SIG-M5 treated with dmso at 0.1 percent for 504 hours (cell line): ENCODE measurements around the gene NANS.
"Not testable (repeated sequence)": the region's sequence is repeated elsewhere in the genome, so short reads cannot be mapped to it uniquely, and the experiment has no call there.

Experiments used
- DNase-seq: peaks from one replicate; lab custom pipeline; 2025; ENCODE audit not compliant: unreplicated experiment; lab: John Stamatoyannopoulos, UW

The NANS gene

DNA sequence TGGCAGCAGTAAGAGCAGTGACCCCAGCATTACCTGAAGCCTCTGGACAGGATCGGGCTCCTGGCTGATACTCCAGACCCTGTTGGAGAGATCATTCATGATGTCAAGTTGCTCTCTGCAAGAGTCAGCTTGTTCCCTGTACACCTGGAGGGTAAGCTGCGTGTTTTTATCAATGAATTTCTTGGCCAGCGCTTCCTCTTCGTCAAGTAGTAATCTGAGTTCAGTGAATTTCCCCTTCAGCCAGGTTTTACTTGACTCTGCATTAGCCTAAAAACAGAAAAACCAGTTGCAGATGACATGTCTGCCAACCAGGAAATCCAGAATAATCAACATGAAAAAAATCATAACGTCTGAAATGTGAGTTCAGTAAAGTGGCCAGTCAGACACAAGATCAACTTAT is 43.4 kb downstream of the NANS start:
- no peak for DNase-seq

DNA sequence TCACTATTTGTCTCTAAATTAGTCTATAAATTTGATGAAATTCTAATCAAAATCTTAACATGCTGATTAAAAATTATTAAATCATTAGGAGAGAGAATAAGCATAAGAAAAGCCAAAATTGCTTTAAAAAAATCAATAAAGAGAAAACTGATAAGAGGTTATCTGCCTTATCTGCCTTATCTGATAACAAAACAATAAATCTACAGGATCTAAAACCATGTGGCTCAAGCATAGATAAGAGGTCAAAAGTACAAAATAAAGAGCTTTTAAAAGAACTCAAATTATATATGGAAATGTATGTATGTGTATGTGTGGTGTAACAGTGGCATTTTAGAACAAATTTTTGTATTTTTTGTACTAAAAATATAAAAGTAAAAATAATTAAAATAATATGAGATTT is 43.9 kb downstream of the NANS start:
- no peak for DNase-seq

DNA sequence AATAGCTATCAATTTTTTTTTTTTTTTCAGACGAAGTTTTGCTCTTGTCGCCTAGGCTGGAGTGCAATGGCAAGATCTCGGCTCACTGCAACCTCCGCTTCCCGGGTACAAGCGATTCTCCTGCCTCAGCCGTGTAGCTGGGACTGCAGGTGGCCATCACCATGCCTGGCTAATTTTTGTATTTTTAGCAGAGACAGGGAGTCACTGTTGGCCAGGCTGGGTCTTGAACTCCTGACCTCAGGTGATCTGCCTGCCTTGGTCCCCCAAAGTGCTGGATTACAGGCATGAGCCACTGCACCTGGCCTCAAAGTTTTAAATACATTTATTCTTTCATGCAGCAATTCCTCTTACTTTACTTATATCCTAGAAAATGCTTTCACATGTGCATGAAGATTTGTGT is 44.9 kb downstream of the NANS start:
- no peak for DNase-seq

DNA sequence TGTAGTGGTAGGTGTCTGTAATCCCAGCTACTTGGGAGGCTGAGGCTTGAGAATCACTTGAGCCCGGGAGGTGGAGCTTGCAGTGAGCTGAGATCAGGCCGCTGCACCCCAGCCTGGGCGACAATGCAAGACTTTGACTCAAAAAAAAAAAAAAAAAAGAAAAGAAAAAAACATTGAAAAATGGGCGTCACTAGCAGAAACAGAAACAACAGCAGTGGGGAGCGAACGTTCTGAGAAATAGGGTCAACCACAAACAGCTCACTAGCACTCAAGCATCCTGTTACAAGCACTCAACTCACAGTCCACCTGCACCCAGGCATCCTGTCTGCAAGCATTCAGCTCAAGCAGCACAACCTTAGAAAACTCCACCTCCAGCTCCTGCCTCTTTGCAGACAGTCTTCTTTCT is 45.3 kb downstream of the NANS start:
- DNase-seq = peak; percentile 22

DNA sequence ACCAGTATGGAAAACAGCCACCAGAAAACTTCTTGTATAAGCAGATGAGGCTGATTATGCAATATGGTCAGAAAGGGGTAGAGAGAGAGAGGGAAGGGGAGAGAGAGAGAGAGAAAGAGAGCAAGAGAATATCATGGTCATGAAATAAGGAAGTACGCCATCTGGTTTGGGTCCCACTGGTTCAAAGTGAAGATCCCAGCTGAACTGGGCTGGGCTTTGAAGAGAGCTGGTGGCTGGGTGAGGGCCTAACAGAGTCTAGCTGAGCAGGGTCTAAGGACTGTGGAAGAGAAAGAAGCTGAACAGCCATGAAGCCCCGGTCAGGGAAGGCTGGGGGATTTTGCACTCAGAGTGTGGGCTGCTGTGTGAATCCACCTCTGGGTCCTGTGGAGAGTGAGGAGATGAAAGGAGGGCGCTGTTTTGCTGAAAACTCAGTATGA is 47.9 kb downstream of the NANS start:
- DNase-seq = peak; percentile 91

DNA sequence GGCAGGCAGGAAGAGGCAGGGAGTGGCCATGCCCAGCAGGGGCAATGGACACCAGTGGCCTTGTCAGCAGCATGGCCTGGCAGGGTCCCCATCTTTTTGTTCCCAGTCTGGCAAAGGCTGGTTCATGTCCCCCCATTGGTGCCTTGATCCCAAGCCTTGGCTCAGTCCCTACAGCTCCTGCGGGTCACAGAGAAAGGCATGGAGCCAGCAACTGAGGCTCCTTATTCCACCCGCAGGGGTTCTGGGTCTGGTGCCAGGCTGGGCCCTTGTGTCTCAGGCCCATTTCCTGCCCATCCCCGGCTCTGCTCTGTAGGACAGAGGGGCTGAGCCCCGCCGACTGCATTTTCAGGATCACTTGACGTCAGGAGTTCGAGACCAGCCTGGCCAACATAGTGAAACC is 48.5 kb downstream of the NANS start:
- no peak for DNase-seq

DNA sequence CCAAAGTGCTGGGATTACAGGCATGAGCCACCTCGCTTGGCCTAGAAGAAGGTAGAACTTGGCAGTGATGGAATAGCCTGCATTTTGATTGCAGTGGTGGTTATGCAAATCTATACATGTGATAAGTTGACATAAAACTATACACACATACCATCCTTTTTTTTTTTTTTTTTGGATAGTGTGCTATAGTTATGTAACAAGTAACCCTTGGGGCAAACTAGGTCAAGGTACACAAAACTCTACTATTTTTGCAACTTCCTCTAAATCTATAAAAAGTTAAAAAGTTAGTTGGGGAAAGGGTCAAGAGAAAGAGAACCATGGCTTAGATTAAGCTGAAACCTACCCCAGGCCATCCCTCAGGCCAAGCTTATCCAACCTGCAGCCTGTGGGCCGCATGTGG is 51.4 kb downstream of the NANS start:
- DNase-seq = peak; percentile 25

DNA sequence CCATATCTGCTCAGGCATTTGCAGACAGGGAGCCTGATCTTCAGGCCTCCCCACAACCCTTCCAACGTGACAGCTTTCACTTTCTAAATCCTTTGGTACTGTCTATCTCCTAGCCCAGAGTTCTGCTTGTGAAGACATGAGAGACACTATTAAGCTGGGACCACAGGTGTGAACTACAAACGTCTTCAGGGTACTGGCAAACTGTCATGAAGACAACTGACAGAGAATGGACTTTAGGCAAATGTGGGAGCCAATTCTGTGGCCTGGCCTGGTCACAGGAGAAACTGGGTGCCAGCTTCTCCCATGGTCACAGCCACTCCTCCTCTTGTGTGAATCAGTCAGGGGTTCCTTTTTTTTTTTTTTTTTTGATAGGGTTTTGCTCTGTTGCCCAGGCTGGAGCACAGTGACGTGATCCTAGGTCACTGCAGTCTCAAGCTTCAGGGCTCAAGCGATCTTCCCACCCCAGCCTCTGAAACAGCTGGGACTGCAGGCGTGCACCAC is 52.0 kb downstream of the NANS start:
- peak; percentile 39 for DNase-seq

DNA sequence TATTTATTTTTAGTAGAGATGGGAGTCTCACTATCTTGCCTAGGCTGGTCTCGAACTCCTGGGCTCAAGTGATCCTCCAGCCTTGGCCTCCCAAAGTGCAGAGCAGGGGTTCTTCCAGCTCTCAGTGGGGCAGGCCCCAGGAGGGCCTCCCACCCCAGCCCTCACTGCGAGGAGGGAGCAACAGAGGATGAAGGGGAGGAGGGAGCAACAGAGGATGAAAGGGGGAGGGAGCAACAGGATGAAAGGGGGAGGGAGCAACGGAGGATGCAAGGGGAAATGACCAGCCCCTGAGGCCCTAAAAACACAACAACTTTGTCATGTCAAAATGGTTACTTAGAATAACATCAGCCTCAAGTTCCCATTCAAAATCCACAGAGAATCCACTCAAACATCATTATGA is 52.5 kb downstream of the NANS start:
- no peak for DNase-seq

DNA sequence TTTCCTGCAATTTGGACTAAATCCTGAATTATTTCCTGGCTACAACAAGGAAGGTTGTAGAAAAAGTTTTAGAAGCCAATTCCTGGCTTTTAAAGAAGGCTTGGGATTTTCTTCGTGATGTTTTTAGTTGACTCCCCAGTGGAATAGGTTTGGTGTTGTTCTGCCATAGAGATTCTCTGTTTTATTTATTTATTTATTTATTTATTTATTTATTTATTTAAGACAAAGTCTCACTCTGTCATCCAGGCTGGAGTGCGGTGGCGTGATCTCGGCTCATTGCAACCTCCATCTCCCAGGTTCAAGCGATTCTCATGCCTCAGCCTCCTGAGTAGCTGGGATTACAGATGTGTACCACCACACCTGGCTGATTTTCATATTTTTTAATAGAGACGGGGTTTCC is 60.6 kb downstream of the NANS start:
- DNase-seq = not testable (repeated sequence)

DNA sequence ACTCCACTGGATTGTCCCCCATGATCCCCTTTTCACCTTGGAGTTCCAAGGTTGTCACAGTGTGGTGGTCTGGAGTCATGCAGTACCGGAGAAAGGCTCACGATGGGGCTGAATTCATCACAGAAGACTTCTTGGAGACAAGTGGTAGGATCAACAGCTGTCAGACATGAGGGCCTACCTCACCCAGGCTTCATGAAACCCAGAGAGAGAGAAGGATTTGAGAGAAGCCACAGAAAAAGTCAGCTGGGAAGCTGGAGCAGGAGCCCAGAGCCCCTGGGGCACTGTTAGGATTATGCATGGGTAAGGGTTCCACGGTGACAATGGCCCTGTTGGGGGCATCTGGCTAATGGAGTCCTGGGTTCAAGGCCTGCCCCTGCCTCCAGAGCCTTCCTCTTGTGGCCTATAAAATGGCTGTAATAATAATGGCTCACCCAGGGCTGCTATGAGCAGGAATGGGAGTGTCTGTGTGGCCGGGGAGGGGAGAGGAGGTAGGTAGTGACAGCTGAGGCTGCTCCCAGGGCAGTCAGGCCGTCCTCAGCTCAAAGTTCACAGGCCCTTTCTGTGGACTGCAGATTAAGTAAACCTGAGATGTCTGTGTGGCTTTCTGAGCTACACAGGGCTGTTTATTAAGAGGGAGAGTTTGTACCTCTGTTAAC is 61.6 kb downstream of the NANS start:
- peak; percentile 73 for DNase-seq

DNA sequence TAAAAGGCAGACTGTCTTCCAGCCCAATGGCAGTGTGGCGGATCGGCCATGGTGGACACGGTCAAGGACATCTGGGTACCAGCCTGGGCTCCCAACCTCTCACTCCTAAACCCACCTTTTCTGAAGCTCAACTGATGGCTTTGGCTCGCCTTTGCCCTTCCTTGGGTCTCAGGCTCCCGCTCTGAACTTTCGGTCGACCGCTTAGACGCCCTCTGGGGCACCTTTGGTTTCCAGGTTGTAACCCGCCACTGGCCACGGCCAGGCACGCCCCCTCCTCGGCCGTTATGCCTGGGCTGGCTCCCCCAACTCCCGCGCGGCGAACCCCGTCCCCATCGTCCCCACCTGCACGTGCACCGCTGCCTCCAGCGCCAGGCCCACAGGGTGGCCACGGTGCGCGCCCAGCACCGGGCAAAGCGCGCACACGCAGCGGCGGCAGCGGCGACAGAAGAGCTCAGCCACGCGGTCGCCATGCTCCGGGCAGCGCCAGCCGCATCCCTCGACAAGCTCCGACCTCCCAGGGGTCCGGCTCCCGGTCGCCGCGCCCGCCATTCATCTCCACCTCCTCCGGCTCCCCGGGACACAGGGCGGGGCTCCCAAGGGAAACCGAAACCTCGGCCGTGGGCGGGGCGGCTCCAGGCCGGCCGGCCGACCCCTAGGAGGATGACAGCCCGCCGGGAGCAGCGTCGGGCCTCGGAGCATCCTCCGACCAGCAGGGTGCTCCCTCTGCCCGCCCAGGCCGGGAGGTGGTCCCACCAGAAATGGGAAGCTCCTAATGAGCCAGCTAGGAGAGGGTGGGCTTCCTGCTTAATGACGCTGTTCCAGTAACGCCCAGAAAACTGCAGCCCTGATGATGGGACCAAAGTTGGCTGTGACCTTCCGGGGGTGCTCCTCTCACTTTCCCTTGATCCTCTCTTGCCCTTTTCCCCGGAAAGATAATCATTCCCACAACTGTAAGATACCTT is 62.4 kb downstream of the NANS start, which contains the start of gene TRIM14:
TSS of gene TRIM14 (minus strand) at position 583 of the 962 bp plus-strand sequence. CDS start at position 549, 34 bp downstream.
- peak; percentile 87 for DNase-seq

DNA sequence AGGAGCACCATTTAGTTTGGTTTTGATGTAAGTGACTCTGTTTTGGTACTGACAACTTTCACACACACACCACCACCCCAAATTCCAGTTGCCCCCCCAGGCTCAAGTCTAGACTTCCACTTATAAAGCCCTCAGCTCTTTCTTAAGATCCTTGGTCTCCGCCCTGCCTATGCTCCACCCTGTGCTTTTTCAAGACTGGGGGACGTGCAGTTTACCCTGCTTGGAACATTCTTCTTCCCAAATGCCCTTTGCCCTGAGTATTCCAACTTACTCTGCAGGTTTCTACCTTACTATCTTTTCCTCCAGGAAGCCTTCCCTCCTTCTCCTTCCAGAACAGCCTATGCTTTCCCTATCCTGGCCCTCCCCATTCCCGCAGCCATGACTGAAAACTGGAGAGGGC is 63.9 kb downstream of the NANS start:
- peak; percentile 51 for DNase-seq

DNA sequence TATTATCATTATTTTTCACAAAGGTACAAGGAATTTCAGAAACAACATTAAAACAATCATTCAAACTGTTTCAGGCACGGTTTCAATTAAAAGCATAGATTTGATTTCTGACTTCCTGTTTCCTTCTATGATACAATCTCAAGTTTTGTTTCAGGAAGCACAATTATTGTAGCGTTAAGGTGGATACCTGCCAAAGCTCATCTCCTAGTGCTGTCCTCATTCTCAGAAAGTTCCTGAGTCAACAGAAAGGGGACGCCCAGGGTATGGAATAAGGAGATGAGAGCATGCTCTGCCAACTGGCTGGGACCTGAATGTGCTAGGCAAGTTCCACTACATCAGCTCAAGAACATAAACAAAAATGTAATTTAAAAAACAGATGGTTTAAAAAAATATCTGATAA is 64.5 kb downstream of the NANS start:
- peak; percentile 54 for DNase-seq

DNA sequence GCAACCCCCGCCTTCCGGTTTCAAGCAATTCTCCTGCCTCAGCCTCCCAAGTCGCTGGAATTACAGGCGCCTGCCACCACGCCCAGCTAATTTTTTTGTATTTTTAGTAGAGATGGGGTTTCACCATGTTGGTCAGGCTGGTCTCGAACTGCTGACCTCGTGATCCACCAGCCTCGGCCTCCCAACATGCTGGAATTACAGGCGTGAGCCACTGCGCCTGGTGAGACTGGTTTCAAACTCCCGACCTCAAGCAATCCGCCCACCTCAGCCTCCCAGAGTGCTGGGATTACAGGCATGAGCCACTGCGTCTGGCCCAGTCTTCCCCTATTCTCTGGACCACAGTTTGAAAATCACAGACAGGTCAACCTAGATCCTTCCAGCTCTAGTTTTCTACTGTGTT is 67.6 kb downstream of the NANS start:
- DNase-seq = not testable (repeated sequence)

DNA sequence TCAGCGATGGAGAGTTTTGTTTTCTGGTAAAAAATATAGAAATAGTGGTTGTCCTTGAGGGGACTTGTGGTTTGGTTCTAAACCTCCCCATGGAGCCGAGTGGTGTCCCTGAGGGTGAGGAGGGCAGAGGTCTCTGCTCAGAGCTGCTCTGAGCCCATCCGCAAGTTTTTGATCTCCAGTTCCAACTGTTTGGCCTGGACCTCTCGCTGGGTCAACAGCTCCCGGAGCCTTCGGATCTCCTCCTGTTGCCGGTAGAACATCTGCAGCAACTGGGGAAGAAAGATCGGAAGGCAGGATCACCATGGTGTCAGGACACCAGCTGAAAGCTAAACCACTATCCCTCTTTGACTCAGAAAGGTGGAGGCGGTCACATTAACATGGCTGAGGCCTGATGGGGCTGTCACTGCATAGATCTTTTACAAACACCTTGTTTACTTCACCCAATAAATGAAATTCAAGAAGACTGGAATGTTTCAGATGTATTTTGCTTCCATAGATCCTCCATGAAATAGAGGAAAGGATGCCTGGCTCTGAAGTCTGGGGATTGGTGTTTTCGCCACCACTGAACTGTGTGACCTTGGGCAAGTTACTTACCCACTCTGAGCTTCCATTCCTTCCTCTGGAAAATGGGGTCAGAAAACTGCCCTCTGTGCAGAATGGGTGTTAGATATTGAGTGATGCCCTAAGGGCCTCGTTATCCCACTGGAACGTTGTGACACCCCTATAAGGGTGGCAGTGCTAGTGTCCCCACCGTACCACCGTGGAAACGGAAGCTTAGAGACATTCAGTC is 68.3 kb downstream of the NANS start:
- no peak for DNase-seq

DNA sequence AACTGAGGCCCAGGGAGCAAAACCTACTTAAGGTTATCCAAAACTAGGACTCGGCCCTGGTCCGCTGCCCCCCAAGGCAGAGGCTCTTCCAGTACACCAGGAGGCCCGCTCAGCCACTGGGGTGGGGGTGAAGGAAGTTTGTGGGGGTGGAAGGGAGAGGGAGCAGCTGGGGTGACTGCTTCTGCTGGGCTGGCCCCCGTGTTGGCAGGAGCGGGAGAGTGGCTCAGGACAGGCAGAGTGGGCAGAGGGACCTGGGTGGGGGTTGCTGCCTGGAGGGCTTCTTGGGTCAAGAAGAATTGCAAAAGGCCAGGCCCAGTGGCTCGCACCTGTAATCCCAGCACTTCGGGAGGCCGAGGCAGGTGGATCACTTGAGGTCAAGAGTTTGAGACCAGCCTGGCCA is 70.7 kb downstream of the NANS start:
- DNase-seq = no peak

DNA sequence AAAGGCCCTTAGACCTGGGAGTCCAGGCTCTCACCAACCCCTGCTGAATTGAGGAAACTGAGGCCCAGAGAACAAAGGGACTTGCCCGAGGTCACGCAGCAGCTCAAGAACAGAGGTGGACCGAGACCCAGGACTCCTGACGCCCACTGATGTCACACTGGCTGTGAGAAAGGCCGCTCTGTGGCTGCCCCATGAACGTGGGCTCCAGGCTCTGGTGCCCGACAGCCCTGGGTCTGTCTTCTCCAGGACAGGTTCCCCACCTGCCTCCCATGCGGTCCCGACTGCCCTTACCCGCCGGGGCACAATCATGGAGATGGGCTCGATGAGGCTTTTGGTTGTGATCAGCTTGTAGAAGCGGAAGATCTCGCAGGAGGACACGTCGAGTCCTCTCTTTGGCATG is 71.8 kb downstream of the NANS start:
- no peak for DNase-seq

DNA sequence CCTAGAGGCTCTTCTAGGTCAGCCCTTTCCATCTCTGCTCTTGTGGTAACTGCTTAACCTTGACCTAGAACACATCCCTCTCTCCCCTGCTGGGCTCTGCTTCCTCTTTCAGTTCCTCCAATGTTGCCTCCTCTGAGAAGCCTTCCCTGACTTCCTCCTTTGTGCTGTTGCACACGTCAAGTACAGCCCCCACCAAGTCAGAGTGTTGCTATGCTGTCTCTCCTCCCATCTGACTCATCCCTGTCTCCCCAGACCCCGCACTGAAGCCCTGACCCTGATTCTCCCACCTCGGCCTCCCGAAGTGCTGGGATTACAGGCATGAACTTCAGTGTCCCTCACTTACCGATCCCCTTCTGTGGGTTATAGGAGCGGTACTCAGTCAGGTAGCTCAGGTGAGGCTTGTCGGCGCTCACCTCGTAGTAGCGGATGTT is 72.9 kb downstream of the NANS start:
- peak; percentile 96 for DNase-seq

DNA sequence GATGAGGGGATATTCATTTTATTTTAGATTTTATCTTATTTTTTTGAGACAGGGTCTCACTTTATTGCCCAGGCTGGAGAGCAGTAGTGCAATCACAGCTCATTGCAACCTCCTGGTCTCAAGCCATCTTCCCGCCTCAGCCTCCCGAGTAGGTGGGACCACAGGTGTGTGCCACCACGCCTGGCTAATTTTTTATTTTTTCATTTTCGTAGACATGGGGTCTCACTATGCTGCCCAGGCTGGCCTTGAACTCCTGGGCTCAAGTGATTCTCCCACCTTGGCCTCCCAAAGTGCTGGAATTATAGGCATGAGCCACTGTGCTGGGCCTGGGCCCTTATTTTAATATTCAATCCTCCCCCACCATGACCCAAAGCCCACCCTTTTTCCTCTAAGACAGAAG is 73.5 kb downstream of the NANS start:
- DNase-seq = not testable (repeated sequence)

DNA sequence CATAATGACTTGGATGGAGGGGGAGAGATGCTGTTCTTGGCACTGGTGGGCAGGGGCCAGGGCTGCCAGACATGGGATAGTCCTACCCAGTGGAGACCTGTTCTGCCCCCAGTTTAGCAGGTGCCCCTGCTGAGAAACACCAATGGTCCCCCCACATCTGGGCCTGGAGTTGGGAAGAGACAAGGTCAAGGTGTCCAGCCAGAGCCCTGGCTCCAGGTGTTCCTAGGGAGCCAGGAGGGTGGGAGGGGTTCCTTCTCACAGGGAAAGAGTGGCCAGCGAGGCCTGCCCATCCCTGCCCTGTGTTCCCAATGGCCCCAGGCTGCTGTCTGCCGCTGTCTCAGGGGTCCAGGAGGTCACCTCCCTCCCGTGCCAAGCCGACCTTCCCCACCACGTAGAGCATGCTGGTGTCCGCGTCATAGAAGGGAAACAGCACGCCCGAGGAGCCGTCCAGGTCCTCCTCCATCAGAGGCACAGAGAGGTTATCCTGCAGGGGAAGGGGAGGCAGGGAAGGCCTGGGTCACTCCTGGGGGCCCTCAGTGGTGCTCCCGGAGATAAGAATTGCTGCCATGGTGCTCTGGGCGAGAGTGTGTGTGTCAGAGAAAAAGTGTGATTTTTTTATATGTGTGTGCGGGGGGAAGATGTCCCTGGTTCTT is 74.2 kb downstream of the NANS start:
- no peak for DNase-seq
